Stimulated activated CD4-positive, alpha-beta T cell treated with anti-CD3 and anti-CD28 coated beads, Interleukin-1b, Interleukin-23, amount 100 ng/mL, for 1 hour (primary cell): Measurements from ENCODE around the gene ADGRG1.
"Not testable (repeated sequence)": the region's sequence is repeated elsewhere in the genome, so short reads cannot be mapped to it uniquely, and the experiment has no call there.

Source experiments
- DNase-seq, 2 donors: peaks; one replicate each; pipeline ENCODE4 v3.0.0-alpha.2; 2020; ENCODE audit warnings: low read depth in 2 of 2

Gene ADGRG1

GRCh38 chr16:57666353-57667047 lies 38.1 kb downstream of the ADGRG1 start:
- no peak for DNase-seq

GRCh38 chr16:57667048-57667525 lies 38.7 kb downstream of the ADGRG1 start:
- DNase-seq: no peak

GRCh38 chr16:57667526-57668262 lies 39.3 kb downstream of the ADGRG1 start:
- DNase-seq: no peak

DNA sequence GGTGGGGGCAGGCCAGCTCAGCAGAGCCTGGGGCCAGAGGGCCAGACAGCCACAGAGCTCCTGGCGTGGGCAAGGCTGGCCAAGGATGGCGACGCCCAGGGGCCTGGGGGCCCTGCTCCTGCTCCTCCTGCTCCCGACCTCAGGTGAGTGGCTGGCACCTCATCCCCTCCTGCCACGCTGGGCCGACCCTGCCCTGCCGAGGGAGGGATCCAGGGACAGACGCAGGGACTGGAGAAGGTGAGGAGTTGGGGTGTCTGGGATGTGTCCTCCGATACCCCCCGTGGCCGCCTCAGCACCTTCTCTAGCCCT lies 39.8 kb downstream of the ADGRG1 start, which contains the start of gene ADGRG3:
Gene ADGRG3, plus strand, starts transcription at position 44 of the 309 bp plus-strand sequence. Its CDS starts 42 bp downstream, at position 86.
- no peak for DNase-seq

GRCh38 chr16:57668630-57669475 lies 40.4 kb downstream of the ADGRG1 start:
- DNase-seq: no peak

- no peak for DNase-seq
Observed at GRCh38 chr16:57669476-57670162, 41.2 kb downstream of the ADGRG1 start.

GRCh38 chr16:57670196-57670595 lies 41.8 kb downstream of the ADGRG1 start:
- no peak for DNase-seq

DNA sequence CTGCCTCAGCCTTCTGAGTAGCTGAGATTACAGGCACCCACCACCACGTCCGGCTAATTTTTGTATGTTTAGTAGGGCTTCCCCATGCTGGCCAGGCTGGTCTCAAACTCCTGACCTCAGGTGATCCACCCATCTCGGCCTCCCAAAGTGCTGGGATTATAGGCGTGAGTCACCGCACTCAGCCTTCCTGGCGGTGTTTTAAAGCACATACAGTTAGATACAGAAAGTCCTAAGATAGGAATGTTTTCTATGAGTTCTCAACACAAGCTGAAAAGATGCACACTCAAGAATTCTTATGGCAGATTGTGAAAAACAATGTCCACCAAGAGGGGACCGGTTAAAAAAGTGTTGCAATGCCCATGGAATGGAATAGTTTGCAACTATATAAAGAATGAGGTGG lies 43.0 kb downstream of the ADGRG1 start:
- DNase-seq: not testable (repeated sequence)

- no peak for DNase-seq
Observed at GRCh38 chr16:57672416-57672815, 44.0 kb downstream of the ADGRG1 start.

GRCh38 chr16:57672824-57673223 lies 44.4 kb downstream of the ADGRG1 start:
- no peak for DNase-seq

- DNase-seq: no peak
Observed at GRCh38 chr16:57675741-57676551, 47.5 kb downstream of the ADGRG1 start.

GRCh38 chr16:57676553-57677085 lies 48.2 kb downstream of the ADGRG1 start:
- DNase-seq: no peak

GRCh38 chr16:57677622-57678369 lies 49.4 kb downstream of the ADGRG1 start:
- no peak for DNase-seq

DNA sequence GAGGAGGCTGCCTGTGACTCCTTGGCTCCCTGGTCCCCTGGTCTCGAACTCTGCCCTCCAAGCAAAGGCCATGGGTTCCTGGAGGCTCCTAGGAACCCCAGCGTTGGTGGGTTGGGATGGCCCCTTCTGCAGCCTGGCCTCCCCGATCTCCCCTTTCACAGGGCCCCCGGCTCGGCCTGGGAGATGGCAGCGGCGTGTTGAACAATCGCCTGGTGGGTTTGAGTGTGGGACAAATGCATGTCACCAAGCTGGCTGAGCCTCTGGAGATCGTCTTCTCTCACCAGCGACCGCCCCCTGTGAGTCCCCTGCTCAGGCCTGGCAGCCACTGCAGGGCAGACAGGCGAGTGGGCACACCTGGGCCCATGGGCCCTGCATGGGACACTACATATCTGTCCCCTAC lies 50.6 kb downstream of the ADGRG1 start:
- no peak for DNase-seq

- no peak for DNase-seq
Observed at GRCh38 chr16:57679767-57680482, 51.5 kb downstream of the ADGRG1 start.

DNA sequence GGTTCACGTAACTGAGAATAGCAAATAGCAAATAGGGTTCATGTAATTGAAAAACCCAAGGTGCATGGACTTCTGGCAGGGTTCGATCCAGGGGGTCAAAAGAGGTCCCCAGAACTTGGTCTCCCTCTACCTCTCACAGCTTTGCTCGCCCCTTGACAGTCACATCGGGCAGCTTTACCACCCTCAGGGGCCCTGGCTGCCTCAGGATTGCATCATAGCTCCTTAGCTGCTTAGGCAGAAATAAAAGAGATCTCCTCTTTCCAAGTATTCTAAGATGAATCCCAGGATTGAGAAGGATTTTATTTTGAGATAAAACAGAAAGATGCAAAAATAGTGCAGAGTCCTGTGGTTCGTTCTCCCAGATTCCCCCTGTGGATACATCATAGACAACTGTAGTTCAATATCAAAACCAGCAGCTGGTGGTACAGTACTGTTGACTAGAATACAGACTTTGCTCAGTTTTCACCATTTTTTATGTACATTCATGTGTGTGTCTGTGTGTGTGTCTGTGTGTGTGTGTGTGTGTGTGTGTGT lies 52.5 kb downstream of the ADGRG1 start:
- no peak for DNase-seq

- no peak for DNase-seq
Observed at GRCh38 chr16:57681950-57682728, 53.7 kb downstream of the ADGRG1 start.
